GM12874 (cell line): ENCODE data around the gene PJVK.

Experiments used
- TF ChIP-seq, protein P1 (sequence below): IDR thresholded peaks from 2 replicates; pipeline ENCODE4 v1.5.1; 2011; ENCODE audit warnings: low read depth, mild to moderate bottlenecking, control low read depth, low read length, moderate library complexity; ENCODE audit not compliant: insufficient read depth

The PJVK gene

DNA sequence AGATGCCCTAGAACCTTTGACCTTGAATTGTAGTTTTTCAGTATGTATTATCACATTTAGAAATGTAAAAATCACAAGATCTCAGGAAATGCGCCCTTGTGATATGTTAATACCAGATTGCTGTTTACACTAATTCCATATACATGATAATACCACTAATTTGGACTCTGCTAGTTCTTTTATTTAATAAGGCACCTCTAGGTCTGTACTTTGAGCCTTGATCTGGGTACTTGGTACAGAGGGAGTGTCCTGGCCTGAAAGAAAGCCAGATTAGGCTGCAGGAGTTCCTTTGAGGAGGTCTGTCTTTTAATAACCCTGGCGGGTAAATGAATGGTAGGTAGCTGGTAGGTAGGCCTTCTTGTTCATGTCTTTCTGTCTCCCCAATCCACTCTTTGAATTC, 55.3 kb downstream of the PJVK start:
- TF ChIP-seq, protein P1, sequence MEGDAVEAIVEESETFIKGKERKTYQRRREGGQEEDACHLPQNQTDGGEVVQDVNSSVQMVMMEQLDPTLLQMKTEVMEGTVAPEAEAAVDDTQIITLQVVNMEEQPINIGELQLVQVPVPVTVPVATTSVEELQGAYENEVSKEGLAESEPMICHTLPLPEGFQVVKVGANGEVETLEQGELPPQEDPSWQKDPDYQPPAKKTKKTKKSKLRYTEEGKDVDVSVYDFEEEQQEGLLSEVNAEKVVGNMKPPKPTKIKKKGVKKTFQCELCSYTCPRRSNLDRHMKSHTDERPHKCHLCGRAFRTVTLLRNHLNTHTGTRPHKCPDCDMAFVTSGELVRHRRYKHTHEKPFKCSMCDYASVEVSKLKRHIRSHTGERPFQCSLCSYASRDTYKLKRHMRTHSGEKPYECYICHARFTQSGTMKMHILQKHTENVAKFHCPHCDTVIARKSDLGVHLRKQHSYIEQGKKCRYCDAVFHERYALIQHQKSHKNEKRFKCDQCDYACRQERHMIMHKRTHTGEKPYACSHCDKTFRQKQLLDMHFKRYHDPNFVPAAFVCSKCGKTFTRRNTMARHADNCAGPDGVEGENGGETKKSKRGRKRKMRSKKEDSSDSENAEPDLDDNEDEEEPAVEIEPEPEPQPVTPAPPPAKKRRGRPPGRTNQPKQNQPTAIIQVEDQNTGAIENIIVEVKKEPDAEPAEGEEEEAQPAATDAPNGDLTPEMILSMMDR = no peak

DNA sequence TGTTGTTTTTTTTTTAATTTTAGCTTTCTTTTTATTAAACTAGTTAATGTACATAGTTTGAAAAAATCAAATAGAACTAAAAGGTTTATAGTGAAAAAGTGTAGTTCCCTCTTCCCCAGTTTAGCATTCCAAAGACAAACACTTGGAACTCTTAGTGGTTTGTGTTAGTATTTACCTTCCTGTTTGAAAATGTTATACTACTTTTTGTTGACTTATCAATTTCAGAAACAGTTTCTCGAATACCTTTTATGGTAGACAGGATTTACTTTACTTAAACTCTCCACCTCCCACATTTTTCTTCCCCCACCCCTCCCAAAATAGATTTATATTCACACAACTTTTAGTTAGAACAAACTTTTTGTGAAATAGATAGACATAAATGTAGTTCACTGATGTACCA, 55.8 kb downstream of the PJVK start:
- TF ChIP-seq, protein P1 = no peak

DNA sequence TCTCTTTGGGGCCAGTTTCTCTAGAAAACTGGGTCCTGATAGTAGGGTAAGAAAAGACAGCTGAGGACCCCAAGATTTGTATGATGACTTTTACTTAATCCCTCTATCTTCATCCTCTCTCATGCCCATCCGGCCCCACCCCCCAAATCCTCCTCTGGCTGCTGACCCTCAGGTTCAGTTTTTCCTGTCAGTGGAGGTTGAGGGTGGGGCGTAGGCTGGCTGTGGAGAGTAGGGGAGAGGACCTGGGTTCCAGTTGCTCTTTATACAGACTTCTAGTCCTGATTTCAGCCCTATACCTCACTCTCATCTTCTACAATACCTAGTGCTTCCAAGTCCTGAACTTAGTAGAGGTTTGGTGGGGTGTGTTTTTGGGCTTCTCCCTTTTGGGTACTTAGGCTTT, 57.5 kb downstream of the PJVK start:
- TF ChIP-seq, protein P1 = no peak

DNA sequence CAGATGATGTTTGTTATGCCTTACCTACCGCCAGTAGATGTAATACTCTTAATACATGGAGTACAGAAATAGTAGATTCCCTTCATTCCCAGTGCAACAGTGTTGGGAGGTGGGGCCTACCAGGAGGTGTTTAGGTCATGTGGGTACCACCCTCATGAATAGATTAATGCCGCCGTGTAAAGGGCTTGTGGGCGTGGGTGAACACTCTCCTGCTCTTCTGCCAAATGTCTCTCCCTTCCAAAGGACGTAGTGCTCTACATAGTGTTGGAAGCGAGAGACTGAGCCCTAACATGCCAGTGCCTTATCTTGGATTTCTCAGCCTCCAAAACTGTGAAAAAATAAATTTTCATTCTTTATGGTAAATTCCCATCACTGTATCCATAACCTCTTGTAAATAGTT, 59.2 kb downstream of the PJVK start:
- TF ChIP-seq, protein P1 = no peak
